WERI-Rb-1 (cell line): ENCODE data around the gene ETS2.

Experiments
- DNase-seq: peaks from one replicate; pipeline ENCODE4 v3.0.0-alpha.2; 2020
- H3K27ac ChIP-seq: fragments of 250-450 bp; sonication (Bioruptor Pico); 2 replicates; pipeline ENCODE4 v1.5.1; 2020; ENCODE audit warnings: mild to moderate bottlenecking, moderate library complexity
- H3K27me3 ChIP-seq: fragments of 250-450 bp; sonication (Bioruptor Pico); 2 replicates; pipeline ENCODE4 v1.5.1; 2021; ENCODE audit warnings: mild to moderate bottlenecking, low read depth, moderate library complexity; ENCODE audit not compliant: insufficient read depth, severe bottlenecking
- H3K36me3 ChIP-seq: fragments of 250-450 bp; sonication (Bioruptor Pico); 2 replicates; pipeline ENCODE4 v1.5.1; 2020; ENCODE audit warnings: mild to moderate bottlenecking, moderate library complexity
- H3K4me3 ChIP-seq: 2 replicates; pipeline ENCODE4 v1.5.1; 2011; ENCODE audit warnings: low read depth, mild to moderate bottlenecking, control low read depth, low read length
- H3K9me3 ChIP-seq: fragments of 250-450 bp; sonication (Bioruptor Pico); 2 replicates; pipeline ENCODE4 v1.5.1; 2021; ENCODE audit warnings: mild to moderate bottlenecking, moderate library complexity; ENCODE audit not compliant: severe bottlenecking
- CTCF ChIP-seq: IDR thresholded peaks from 2 replicates; pipeline ENCODE4 v1.5.1; 2011; ENCODE audit warnings: low read depth, mild to moderate bottlenecking, control low read depth, inconsistent platforms, low read length

ETS2 gene

DNA sequence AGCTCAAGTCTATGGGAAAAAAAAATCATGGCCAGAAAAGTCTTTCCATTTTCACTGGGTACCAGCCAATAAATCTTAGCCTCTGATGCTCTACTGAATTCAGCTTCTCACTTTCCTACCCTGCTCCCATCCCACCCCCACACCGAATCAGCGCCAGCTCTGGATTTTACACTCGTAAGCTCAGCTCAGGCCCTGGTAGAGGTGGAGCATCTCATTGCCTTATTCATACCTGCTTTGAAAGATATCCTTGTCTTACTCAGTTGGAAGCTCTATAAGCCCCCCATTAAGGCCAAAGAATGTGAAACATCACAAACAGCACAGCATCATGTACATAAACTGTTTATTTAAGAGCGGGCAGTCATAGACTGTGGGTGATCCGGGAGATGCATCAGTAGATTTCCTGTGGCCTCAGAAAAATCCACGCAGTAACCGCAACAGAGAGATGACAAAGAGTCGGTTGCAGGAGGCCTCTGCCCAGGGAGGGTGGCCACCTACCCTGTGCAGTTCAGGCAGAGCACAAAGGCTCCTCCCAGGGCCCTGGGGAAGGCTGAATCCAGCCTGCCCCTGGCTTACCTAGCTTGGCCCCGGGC, 36.4 kb upstream of the ETS2 start:
- no peak overlapping the region for H3K4me3 ChIP-seq
- no peak for DNase-seq

GRCh38 chr21:38770660-38771059, 35.1 kb upstream of the ETS2 start:
- TF ChIP-seq CTCF, result no peak
- Histone ChIP-seq H3K4me3 (no peak overlapping the region), H3K9me3 (peaks cover 8% of the 10 kb centered on the region), H3K27ac (no peak overlapping the region), H3K27me3 (no peaks in the 10 kb centered on the region), H3K36me3 (no peaks in the 10 kb centered on the region)
- DNase-seq, result no peak

More for the DNA sequence above, 36.4 kb upstream of the ETS2 start:
- Histone ChIP-seq H3K36me3 (no peaks in the 10 kb centered on the region), H3K27ac (no peak overlapping the region), H3K9me3 (peaks cover 12% of the 10 kb centered on the region), H3K27me3 (no peaks in the 10 kb centered on the region)
- TF ChIP-seq CTCF, result no peak

DNA sequence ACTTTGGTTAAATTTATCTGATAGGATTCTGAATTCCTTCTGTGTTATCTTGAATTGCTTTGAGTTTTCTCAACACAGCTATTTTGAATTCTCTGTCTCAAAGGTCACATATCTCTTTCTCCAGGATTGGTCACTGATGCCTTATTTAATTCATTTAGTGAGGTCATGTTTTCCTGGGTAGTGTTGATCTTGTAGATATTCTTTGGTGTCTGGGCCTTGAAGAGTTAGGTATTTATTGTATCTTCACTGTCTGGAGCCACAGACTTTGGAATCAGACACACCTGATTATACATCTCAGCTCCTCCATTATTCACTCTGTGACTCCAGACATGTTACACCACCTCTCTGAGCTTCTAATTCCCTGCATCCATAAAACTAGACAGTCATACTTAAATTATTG, 34.2 kb upstream of the ETS2 start:
- Histone ChIP-seq H3K27me3 (no peaks in the 10 kb centered on the region), H3K9me3 (no peaks in the 10 kb centered on the region), H3K36me3 (no peaks in the 10 kb centered on the region), H3K27ac (no peak overlapping the region), H3K4me3 (no peak overlapping the region)
- TF ChIP-seq CTCF, result no peak
- DNase-seq, result no peak

DNA sequence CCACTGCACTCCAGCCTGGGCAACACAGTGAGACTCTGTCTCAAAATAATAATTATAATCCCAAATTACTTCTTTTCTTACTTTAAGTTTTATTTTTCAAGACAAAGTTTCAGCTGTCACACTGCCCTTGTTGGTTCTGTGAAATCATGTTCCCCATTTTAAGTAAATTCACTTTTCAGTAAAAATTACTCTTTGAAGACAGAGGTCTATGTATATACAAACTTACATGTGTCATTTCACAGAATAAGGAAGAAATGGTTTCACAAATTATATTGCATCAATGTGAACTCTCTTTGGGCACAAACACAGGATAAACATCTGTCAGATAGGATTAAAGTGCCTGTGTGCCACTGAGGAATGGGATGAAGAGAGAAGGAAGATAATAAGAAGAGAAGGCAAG, 33.1 kb upstream of the ETS2 start:
- H3K27me3 ChIP-seq, result no peaks in the 10 kb centered on the region
- no peak overlapping the region for H3K27ac ChIP-seq
- H3K36me3 ChIP-seq, result no peaks in the 10 kb centered on the region
- H3K4me3 ChIP-seq, result no peak overlapping the region
- no peak for TF ChIP-seq CTCF
- H3K9me3 ChIP-seq, result no peaks in the 10 kb centered on the region
- DNase-seq, result no peak

GRCh38 chr21:38773099-38774061, 32.3 kb upstream of the ETS2 start:
- H3K27ac ChIP-seq, result no peak overlapping the region

More at GRCh38 chr21:38773099-38774061, 32.3 kb upstream of the ETS2 start:
- no peak for DNase-seq
- H3K27me3 ChIP-seq, result no peaks in the 10 kb centered on the region
- no peaks in the 10 kb centered on the region for H3K36me3 ChIP-seq
- TF ChIP-seq CTCF, result no peak
- H3K9me3 ChIP-seq, result no peaks in the 10 kb centered on the region
- H3K4me3 ChIP-seq, result no peak overlapping the region
